Head of caudate nucleus (tissue), 42 donors: ENCODE measurements around the gene LRRC3C.
A peak's percentile ranks its signal among the peaks of the same experiment; 100 is the strongest.

Experiments
- DNase-seq, 42 donors: peaks; one replicate each; pipeline versions ENCODE4 v3.0.0 to v3.0.0-alpha.2; 2020 to 2021; ENCODE audit warnings: mixed read lengths in 7 of 42
- intact Hi-C: fragments of 100-400 bp; cut with DNase I; formaldehyde crosslinking; loops from one replicate; pipeline ENCODE4 v1.15.0; 2022

Gene LRRC3C

GRCh38 chr17:39923230-39923629 lies 4.3 kb upstream of the LRRC3C start:
- no peak for DNase-seq
- intact Hi-C loops: no loop called here

- intact Hi-C loops: no loop called here
- DNase-seq: no peak
Observed at GRCh38 chr17:39923836-39924690, 3.5 kb upstream of the LRRC3C start.

GRCh38 chr17:39924691-39925055 lies 2.9 kb upstream of the LRRC3C start:
- intact Hi-C loops: no loop called here
- no peak for DNase-seq

- DNase-seq: no peak
- intact Hi-C loops: loop anchor here (2.0 kb wide), 1 partner anchor 27 kb away; no protein-coding TSS in a partner anchor
Observed at GRCh38 chr17:39925282-39926134, 2.0 kb upstream of the LRRC3C start.

GRCh38 chr17:39926135-39926587 lies 1.4 kb upstream of the LRRC3C start:
- no peak for DNase-seq
- intact Hi-C loops: loop anchor here (2.0 kb wide), 1 partner anchor 27 kb away; no protein-coding TSS in a partner anchor

GRCh38 chr17:39926588-39927100 lies 888 bp upstream of the LRRC3C start:
- intact Hi-C loops: loop anchor here (1.0 to 2.0 kb wide), 2 partner anchors 26 to 54 kb away; partner anchors contain the start of gene PSMD3
- DNase-seq: peak in 4 of 42 donors; percentile 10 to 45 (median 29)

GRCh38 chr17:39927929-39928857 lies 661 bp downstream of the LRRC3C start:
- intact Hi-C loops: loop anchor here (1.0 to 2.0 kb wide), 2 partner anchors 25 to 52 kb away; partner anchors contain the start of gene PSMD3

GRCh38 chr17:39928858-39929645 lies 1.5 kb downstream of the LRRC3C start:
- DNase-seq: peak in 1 of 42 donors; percentile 21
- intact Hi-C loops: no loop called here

More at GRCh38 chr17:39927929-39928857, 661 bp downstream of the LRRC3C start:
- peak in 34 of 42 donors; percentile 9 to 62 (median 30) for DNase-seq

GRCh38 chr17:39929646-39930407 lies 2.3 kb downstream of the LRRC3C start:
- DNase-seq: no peak
- intact Hi-C loops: no loop called here

- intact Hi-C loops: no loop called here
Observed at GRCh38 chr17:39933912-39934311, 6.4 kb downstream of the LRRC3C start.

GRCh38 chr17:39934324-39934723 lies 6.8 kb downstream of the LRRC3C start:
- intact Hi-C loops: no loop called here
- DNase-seq: no peak

More at GRCh38 chr17:39933912-39934311, 6.4 kb downstream of the LRRC3C start:
- peak in 1 of 42 donors; percentile 14 for DNase-seq

- intact Hi-C loops: no loop called here
Observed at GRCh38 chr17:39935909-39936308, 8.4 kb downstream of the LRRC3C start.

GRCh38 chr17:39937447-39937846 lies 9.9 kb downstream of the LRRC3C start:
- no peak for DNase-seq
- intact Hi-C loops: no loop called here

More at GRCh38 chr17:39935909-39936308, 8.4 kb downstream of the LRRC3C start:
- no peak for DNase-seq

GRCh38 chr17:39938140-39938869 lies 10.8 kb downstream of the LRRC3C start:
- DNase-seq: no peak
- intact Hi-C loops: no loop called here

- intact Hi-C loops: no loop called here
- DNase-seq: peak in 4 of 42 donors; percentile 21 to 49 (median 36)
Observed at GRCh38 chr17:39939106-39939505, 11.6 kb downstream of the LRRC3C start.
